Activated naive CD4-positive, alpha-beta T cell treated with anti-CD3 and anti-CD28 coated beads, Interleukin-2, amount 10 ng/mL, durations not matched to agents 7 days and 5 days (primary cell): ENCODE measurements around the gene TEP1.
"Not testable (repeated sequence)": the region's sequence is repeated elsewhere in the genome, so short reads cannot be mapped to it uniquely, and the experiment has no call there.

Experiments used
- CTCF ChIA-PET: fragments of 350-600 bp; sonication (Branson Sonifier 250); formaldehyde crosslinking; loops from one replicate; lab custom pipeline; 2021; ENCODE audit warnings: antibody characterized with exemption; lab: Charles Lee
- DNase-seq: peaks from one replicate; pipeline ENCODE4 v3.0.0-alpha.2; 2020
- H3K27ac Mint-ChIP-seq: one replicate; pipeline ENCODE4 v1.8.0; 2021; ENCODE audit warnings: mild to moderate bottlenecking, moderate library complexity, mixed read lengths
- H3K27me3 Mint-ChIP-seq: one replicate; pipeline ENCODE4 v1.8.0; 2021; ENCODE audit warnings: mild to moderate bottlenecking, mixed read lengths
- H3K36me3 Mint-ChIP-seq: one replicate; pipeline ENCODE4 v1.8.0; 2021; ENCODE audit warnings: mixed read lengths
- H3K4me1 Mint-ChIP-seq: one replicate; pipeline ENCODE4 v1.8.0; 2021; ENCODE audit warnings: mixed read lengths
- H3K4me3 Mint-ChIP-seq: one replicate; pipeline ENCODE4 v1.8.0; 2021; ENCODE audit warnings: mild to moderate bottlenecking, moderate library complexity, mixed read lengths
- H3K9me3 Mint-ChIP-seq: one replicate; pipeline ENCODE4 v1.8.0; 2021; ENCODE audit warnings: mixed read lengths

Gene TEP1

DNA sequence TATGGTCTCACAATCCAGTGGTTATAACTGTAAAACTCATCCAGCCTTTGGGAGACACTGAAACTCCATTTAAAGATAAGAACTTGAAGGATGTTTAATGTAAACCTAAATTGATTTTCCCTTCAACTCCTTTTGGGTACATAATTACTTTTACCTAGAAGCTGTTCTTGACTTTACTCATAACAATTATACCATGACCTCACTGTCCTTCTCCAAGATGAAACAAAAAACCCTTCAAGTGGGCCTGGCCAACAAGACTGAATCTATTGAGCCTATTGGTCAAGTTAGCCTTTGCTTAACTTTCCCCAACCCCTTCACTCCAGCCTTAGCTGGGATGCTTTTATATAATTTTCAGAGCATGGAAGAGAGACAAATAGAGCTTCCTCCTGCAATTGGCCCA, 47.4 kb downstream of the TEP1 start:
- CTCF ChIA-PET = interaction anchor here (2.0 kb wide), 1 partner anchor 39 kb away, joined by 6 read pairs; no protein-coding TSS in a partner anchor
- H3K27ac Mint-ChIP-seq = no peak overlapping the region
- H3K4me3 Mint-ChIP-seq = no peak overlapping the region

DNA sequence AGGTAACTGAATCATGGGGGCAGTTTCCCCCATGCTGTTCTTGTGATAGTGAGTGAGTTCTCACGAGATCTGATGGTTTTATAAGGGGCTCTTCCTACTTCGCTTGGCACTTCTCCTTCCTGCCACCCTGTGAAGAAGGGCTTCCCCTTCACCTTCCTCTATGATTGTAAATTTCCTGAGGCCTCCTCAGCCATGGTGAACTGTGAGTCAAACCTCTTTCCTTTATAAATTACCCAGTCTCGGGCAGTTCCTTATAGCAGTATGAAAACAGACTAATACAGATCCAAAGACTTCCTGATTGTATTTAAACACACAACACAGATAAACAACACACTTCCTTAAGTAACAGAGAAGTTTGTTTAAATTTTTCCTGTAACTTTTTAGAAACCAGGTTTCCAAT, 54.8 kb downstream of the TEP1 start:
- H3K27me3 Mint-ChIP-seq, H3K27ac Mint-ChIP-seq, H3K4me1 Mint-ChIP-seq, H3K9me3 Mint-ChIP-seq, DNase-seq, CTCF ChIA-PET, H3K4me3 Mint-ChIP-seq: not testable (repeated sequence)
- H3K36me3 Mint-ChIP-seq = peaks cover 67% of the 10 kb centered on the region

More for the DNA sequence above, 47.4 kb downstream of the TEP1 start:
- DNase-seq = no peak
- peaks cover 54% of the 10 kb centered on the region for H3K36me3 Mint-ChIP-seq
- H3K9me3 Mint-ChIP-seq = no peaks in the 10 kb centered on the region
- H3K4me1 Mint-ChIP-seq = no peaks in the 10 kb centered on the region
- H3K27me3 Mint-ChIP-seq = no peaks in the 10 kb centered on the region

DNA sequence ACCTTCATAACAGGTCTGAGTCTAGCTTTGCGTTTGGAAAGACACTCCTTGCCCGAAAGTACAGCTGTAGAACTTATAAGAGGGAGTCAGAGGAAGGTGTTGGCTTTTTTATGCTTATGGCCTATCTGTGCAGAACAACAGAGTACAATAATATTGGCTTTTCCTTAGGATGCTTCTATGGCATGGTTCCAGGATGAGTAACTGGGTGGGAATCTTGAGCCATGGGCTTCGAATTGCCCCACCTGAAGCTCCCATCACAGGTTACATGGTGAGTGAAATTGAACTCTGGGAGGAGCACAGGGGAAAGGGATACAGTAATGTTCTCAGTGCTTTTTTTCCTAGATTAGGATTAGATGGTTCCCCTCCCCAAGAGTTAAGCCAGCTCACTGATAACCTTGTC, 56.9 kb downstream of the TEP1 start:
- Mint-ChIP-seq H3K27me3 (no peaks in the 10 kb centered on the region), H3K4me1 (no peaks in the 10 kb centered on the region), H3K4me3 (no peak overlapping the region), H3K9me3 (no peaks in the 10 kb centered on the region), H3K27ac (no peak overlapping the region), H3K36me3 (peaks cover 69% of the 10 kb centered on the region)
- DNase-seq = no peak
- CTCF ChIA-PET = no interaction called here

DNA sequence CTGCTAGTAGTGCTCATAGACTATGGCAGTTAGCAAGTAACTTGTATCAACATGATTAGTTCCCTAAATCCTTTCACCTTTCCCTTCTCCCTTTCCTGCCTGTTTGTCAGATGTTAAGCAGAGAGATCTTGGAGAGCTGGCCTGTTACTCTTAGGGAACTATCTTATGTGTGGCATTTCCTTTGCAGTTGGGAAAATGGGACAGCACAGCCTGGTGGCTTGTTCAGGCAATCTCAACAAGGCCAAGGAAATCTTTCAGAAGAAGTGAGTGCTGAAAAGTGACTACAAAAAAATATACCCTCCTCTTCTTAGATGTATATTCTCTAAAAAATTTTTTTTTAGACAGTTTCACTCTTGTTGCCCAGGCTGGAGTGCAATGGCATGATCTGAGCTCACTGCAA, 62.4 kb downstream of the TEP1 start:
- no peak overlapping the region for H3K4me3 Mint-ChIP-seq
- no peak overlapping the region for H3K27ac Mint-ChIP-seq
- H3K9me3 Mint-ChIP-seq = no peaks in the 10 kb centered on the region
- CTCF ChIA-PET = interaction anchor here (2.4 kb wide), 1 partner anchor 23 kb away, joined by 11 read pairs; no protein-coding TSS in a partner anchor
- H3K27me3 Mint-ChIP-seq = no peaks in the 10 kb centered on the region
- no peak for DNase-seq
- peaks cover 6% of the 10 kb centered on the region for H3K4me1 Mint-ChIP-seq
- peaks cover 52% of the 10 kb centered on the region for H3K36me3 Mint-ChIP-seq

GRCh38 chr14:20350282-20350681, 63.0 kb downstream of the TEP1 start:
- no peaks in the 10 kb centered on the region for H3K9me3 Mint-ChIP-seq
- H3K27me3 Mint-ChIP-seq = no peaks in the 10 kb centered on the region
- CTCF ChIA-PET = interaction anchor here (2.4 kb wide), 1 partner anchor 23 kb away, joined by 11 read pairs; no protein-coding TSS in a partner anchor
- no peak overlapping the region for H3K4me3 Mint-ChIP-seq
- H3K36me3 Mint-ChIP-seq = peaks cover 54% of the 10 kb centered on the region
- no peak overlapping the region for H3K27ac Mint-ChIP-seq
- no peak for DNase-seq
- peaks cover 12% of the 10 kb centered on the region for H3K4me1 Mint-ChIP-seq

GRCh38 chr14:20347747-20348146, 65.6 kb downstream of the TEP1 start:
- H3K36me3 Mint-ChIP-seq = peaks cover 44% of the 10 kb centered on the region
- DNase-seq = no peak
- CTCF ChIA-PET = no interaction called here

DNA sequence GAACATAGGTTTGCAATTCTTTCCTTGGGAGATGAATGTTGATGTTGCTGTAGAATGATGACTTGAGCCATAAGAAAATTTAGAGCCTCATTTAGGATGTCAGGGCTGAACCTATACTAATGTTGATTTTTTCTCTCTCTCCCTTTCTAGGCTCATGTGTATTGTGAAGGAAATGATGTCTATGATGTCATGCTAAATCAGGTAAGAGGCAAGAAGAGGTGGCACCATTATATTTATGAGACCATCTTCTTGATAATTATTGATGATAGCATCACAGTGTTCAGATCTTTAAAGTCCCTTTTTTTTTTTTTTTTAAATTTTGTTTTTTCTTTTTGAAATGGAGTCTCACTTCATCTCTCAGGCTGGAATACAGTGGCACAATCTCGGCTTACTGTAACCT, 66.6 kb downstream of the TEP1 start:
- DNase-seq = no peak
- no peaks in the 10 kb centered on the region for H3K9me3 Mint-ChIP-seq
- peaks cover 7% of the 10 kb centered on the region for H3K27me3 Mint-ChIP-seq
- H3K36me3 Mint-ChIP-seq = peaks cover 38% of the 10 kb centered on the region
- no peak overlapping the region for H3K4me3 Mint-ChIP-seq
- H3K4me1 Mint-ChIP-seq = peaks cover 31% of the 10 kb centered on the region
- CTCF ChIA-PET = no interaction called here
- no peak overlapping the region for H3K27ac Mint-ChIP-seq

More at GRCh38 chr14:20347747-20348146, 65.6 kb downstream of the TEP1 start:
- no peaks in the 10 kb centered on the region for H3K9me3 Mint-ChIP-seq
- no peak overlapping the region for H3K4me3 Mint-ChIP-seq
- no peak overlapping the region for H3K27ac Mint-ChIP-seq
- peaks cover 4% of the 10 kb centered on the region for H3K27me3 Mint-ChIP-seq
- peaks cover 27% of the 10 kb centered on the region for H3K4me1 Mint-ChIP-seq

DNA sequence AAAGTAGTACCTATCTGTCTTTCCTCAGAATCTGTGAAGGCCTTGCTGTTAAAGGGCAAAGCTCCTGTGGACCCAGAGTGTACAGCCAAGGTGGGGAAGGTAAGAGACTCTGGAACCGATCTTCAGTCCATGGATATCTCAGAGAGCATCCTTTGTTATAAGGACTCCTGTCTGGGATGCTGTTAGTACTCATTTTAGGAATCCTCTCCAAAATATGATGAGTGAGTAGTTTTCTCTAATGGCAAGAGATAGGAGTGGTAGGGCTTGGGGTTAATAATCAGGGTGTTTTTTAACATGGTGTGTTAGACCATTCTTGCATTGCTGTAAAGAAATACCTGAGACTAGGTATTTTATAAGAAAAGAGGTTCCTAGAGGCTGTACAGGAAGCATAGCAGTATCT, 67.9 kb downstream of the TEP1 start:
- Mint-ChIP-seq H3K4me1 (peaks cover 31% of the 10 kb centered on the region), H3K9me3 (no peaks in the 10 kb centered on the region), H3K4me3 (no peak overlapping the region), H3K27ac (peak overlapping the region; percentile 17), H3K36me3 (peaks cover 34% of the 10 kb centered on the region), H3K27me3 (peaks cover 8% of the 10 kb centered on the region)
- CTCF ChIA-PET = interaction anchor here (0.6 kb wide), 1 partner anchor 18 kb away, joined by 3 read pairs; no protein-coding TSS in a partner anchor
- DNase-seq = no peak

DNA sequence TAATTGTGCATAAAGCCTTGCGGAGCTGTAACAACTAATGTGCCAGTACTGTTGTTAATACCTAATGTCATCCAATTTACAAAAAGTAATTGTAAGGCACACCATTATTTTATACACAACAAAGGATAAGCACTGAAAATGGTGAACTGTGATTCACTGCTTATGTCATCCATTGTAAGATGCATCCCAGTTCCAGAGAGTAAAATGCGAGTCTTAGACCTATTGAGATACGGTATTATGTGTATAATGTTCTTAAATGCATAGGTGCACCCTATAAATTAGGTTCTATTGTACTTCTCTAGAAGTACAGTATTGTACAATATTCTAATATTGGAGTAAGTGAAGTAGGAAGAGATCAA, 69.5 kb downstream of the TEP1 start:
- H3K27ac Mint-ChIP-seq = peak overlapping the region; percentile 96
- CTCF ChIA-PET = interaction anchor here (0.9 to 4.5 kb wide), 7 partner anchors 10 to 338 kb away, joined by 3 to 30 read pairs (median 6); partner anchors contain the start of gene CCNB1IP1
- H3K4me3 Mint-ChIP-seq = peak overlapping the region; percentile 92
- H3K4me1 Mint-ChIP-seq = peaks cover 28% of the 10 kb centered on the region
- H3K9me3 Mint-ChIP-seq = no peaks in the 10 kb centered on the region
- H3K36me3 Mint-ChIP-seq = peaks cover 26% of the 10 kb centered on the region
- peaks cover 16% of the 10 kb centered on the region for H3K27me3 Mint-ChIP-seq
- DNase-seq = no peak

DNA sequence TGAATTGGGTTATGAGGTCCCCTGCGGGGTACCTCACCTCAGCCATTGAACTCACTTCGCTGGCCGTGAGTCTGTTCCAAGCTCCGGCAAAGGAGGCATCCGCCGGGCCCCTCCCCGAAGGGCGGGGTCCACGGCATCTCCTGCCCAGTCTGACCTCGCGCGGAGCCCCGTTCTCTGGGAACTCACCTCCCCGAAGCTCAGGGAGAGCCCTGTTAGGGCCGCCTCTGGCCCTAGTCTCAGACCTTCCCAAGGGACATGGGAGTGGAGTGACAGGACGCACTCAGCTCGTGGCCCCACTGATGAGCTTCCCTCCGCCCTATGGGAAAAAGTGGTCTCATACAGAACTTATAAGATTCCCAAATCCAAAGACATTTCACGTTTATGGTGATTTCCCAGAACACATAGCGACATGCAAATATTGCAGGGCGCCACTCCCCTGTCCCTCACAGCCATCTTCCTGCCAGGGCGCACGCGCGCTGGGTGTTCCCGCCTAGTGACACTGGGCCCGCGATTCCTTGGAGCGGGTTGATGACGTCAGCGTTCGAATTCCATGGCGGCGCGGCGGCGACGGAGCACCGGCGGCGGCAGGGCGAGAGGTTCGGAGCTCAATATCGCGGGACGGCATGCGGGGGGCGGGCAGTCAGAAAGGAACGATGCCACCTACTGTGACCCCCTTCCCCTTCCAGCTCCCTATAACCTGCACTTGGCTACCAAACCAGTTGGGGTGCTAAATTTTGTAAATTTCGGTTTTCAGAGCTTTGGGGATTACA, 70.0 kb downstream of the TEP1 start, which contains the start of gene PARP2:
PARP2 (plus strand) TSS at position 544 of the 770 bp plus-strand sequence; CDS start at position 551, 7 bp downstream.
- peaks cover 21% of the 10 kb centered on the region for H3K27me3 Mint-ChIP-seq
- H3K4me3 Mint-ChIP-seq = peak within 1 kb of the TSS; percentile 92
- peak; percentile 94 for DNase-seq
- peak within 1 kb of the TSS; percentile 96 for H3K27ac Mint-ChIP-seq
- peaks cover 24% of the 10 kb centered on the region for H3K36me3 Mint-ChIP-seq
- peaks cover 28% of the 10 kb centered on the region for H3K4me1 Mint-ChIP-seq
- CTCF ChIA-PET = interaction anchor here (0.6 to 4.5 kb wide), 9 partner anchors 10 to 513 kb away, joined by 3 to 30 read pairs (median 6); partner anchors contain the start of gene CCNB1IP1
- H3K9me3 Mint-ChIP-seq = no peaks in the 10 kb centered on the region

GRCh38 chr14:20341646-20342045, 71.7 kb downstream of the TEP1 start:
- CTCF ChIA-PET = interaction anchor here (0.8 to 4.5 kb wide), 3 partner anchors 8 to 267 kb away, joined by 4 to 30 read pairs (median 4); no protein-coding TSS in a partner anchor
- peaks cover 28% of the 10 kb centered on the region for H3K27me3 Mint-ChIP-seq
- H3K9me3 Mint-ChIP-seq = no peaks in the 10 kb centered on the region
- H3K4me3 Mint-ChIP-seq = no peak overlapping the region
- DNase-seq = no peak
- peaks cover 27% of the 10 kb centered on the region for H3K4me1 Mint-ChIP-seq
- peaks cover 16% of the 10 kb centered on the region for H3K36me3 Mint-ChIP-seq
- H3K27ac Mint-ChIP-seq = no peak overlapping the region

- peaks cover 28% of the 10 kb centered on the region for H3K27me3 Mint-ChIP-seq
- H3K4me3 Mint-ChIP-seq, H3K9me3 Mint-ChIP-seq, H3K27ac Mint-ChIP-seq, DNase-seq: not testable (repeated sequence)
- CTCF ChIA-PET = interaction anchor here (1.1 to 4.5 kb wide), 2 partner anchors 7 to 13 kb away, joined by 4 to 30 read pairs; no protein-coding TSS in a partner anchor
- peaks cover 12% of the 10 kb centered on the region for H3K36me3 Mint-ChIP-seq
- H3K4me1 Mint-ChIP-seq = peaks cover 27% of the 10 kb centered on the region
Observed at GRCh38 chr14:20341032-20341431, 72.3 kb downstream of the TEP1 start.

- peaks cover 47% of the 10 kb centered on the region for H3K4me1 Mint-ChIP-seq
- CTCF ChIA-PET = interaction anchor here (0.6 to 2.1 kb wide), 7 partner anchors 8 to 276 kb away, joined by 4 to 8 read pairs (median 4); partner anchors contain the start of gene PARP2
- no peaks in the 10 kb centered on the region for H3K9me3 Mint-ChIP-seq
- H3K27ac Mint-ChIP-seq = no peak overlapping the region
- no peak for DNase-seq
- H3K36me3 Mint-ChIP-seq = peaks cover 7% of the 10 kb centered on the region
- peaks cover 14% of the 10 kb centered on the region for H3K27me3 Mint-ChIP-seq
- H3K4me3 Mint-ChIP-seq = no peak overlapping the region
Observed at GRCh38 chr14:20334017-20334416, 79.3 kb downstream of the TEP1 start.

- no peak for DNase-seq
- Mint-ChIP-seq H3K9me3 (no peaks in the 10 kb centered on the region), H3K4me3 (peak overlapping the region; percentile 92), H3K27me3 (peaks cover 8% of the 10 kb centered on the region), H3K36me3 (peaks cover 7% of the 10 kb centered on the region), H3K4me1 (peaks cover 51% of the 10 kb centered on the region), H3K27ac (peak overlapping the region; percentile 84)
- CTCF ChIA-PET = interaction anchor here (0.9 to 2.1 kb wide), 6 partner anchors 8 to 276 kb away, joined by 4 to 8 read pairs (median 4); partner anchors contain the start of gene PARP2
Observed at GRCh38 chr14:20333494-20333841, 79.8 kb downstream of the TEP1 start.
